Activated gamma-delta T cell (primary cell): Measurements from ENCODE around the gene CFAP52.
"Not testable (repeated sequence)": the region's sequence is repeated elsewhere in the genome, so short reads cannot be mapped to it uniquely, and the experiment has no call there.

Experiments
- DNase-seq: peaks from one replicate; lab custom pipeline; 2025; lab: John Stamatoyannopoulos, UW
- total RNA-seq, 2 donors: gene quantifications; one replicate each; lab custom pipeline; 2026; lab: John Stamatoyannopoulos, UW

Gene CFAP52, protein sequence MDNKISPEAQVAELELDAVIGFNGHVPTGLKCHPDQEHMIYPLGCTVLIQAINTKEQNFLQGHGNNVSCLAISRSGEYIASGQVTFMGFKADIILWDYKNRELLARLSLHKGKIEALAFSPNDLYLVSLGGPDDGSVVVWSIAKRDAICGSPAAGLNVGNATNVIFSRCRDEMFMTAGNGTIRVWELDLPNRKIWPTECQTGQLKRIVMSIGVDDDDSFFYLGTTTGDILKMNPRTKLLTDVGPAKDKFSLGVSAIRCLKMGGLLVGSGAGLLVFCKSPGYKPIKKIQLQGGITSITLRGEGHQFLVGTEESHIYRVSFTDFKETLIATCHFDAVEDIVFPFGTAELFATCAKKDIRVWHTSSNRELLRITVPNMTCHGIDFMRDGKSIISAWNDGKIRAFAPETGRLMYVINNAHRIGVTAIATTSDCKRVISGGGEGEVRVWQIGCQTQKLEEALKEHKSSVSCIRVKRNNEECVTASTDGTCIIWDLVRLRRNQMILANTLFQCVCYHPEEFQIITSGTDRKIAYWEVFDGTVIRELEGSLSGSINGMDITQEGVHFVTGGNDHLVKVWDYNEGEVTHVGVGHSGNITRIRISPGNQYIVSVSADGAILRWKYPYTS
- total RNA-seq, result 0 to 0.35 reads per million in 2 donors

DNA sequence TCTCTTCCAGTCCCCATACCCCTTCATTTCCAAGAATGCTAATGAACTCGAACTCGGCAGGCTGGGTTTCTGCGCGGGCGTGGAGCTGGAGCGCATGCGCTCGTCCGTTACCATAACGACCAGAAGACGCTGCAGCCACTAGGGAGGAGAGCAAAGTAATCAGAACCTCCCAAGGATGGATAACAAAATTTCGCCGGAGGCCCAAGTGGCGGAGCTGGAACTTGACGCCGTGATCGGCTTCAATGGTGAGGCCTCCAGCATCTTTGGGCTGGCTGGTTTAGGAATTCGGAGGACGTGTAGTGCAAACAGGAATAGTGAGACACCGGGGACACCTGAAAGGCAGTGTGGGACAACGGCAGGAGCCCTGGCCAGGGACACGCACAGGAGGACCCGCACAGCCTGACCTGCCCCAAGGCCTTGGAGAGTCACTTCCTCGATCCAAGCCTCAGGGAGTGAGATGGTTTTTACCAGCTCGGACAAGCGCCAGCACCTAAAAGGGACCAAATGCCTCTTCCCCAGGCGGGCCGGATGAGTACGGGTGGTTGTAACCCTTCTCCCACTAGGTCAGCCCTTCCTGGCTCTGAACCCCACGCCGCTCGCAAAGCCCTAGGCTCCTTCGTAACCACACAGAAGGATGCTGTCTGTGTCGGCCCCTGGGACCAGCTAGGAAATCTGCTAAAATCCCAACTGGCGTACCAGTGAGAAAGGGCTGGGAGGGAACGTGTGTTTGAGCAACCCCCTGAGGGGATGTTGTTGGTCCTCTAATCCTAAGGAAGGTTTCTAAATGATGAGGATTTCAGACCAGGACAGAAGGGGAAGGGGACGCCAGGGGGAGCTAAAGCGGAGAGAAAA is at the start of gene CFAP52:
TSS of gene CFAP52 (plus strand) at position 122 of the 852 bp plus-strand sequence. CDS start at position 176, 54 bp downstream.
- DNase-seq, result peak; percentile 26

DNA sequence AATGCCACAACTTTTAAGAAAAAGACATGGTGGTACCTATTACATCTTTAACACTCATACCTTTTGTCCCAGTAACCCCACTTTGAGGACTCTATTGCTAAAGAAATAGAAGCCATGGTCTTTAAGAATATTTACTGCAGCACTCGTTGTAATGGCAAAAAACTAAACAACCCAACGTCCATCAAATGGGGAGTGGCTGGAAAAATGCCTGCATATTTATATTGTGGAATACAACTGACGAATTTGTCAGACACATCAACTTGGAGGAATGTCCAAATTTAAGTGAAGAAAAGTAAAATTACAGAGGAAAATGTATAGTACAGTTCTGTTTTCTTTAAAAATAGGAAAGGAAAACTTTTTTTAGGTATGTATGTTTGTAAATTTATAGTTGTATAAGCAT is 48.7 kb upstream of the CFAP52 start:
- DNase-seq, result no peak

DNA sequence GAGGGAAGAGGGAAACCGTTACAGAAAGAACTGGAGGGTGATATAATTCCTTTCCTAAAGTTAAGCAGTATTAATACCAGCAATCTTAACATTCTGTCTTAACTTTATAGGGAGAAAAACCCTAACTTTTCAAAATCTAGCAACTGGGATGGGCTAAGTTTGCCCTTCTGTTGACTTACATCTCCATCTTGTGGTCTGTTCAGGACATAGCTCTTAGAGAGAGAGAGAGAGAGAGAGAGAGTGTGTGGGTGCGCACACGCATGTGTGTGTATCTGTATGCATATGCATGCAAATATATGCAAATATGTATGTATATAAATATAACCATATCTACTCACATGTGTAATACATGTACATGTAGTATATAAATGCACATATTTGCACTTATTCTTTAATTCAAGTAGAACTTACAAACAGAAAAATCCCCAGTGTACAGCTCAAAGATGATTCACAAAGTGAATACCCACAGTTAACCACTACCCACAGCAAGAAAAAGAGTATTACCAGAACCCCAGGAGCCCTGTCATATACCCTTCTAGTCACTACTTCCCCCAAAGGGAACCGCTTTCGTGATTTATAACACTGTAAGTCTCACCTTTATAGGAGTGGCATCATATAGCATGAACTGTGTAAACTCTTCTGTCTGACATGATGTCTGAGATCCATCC is 47.3 kb upstream of the CFAP52 start:
- DNase-seq, result no peak

DNA sequence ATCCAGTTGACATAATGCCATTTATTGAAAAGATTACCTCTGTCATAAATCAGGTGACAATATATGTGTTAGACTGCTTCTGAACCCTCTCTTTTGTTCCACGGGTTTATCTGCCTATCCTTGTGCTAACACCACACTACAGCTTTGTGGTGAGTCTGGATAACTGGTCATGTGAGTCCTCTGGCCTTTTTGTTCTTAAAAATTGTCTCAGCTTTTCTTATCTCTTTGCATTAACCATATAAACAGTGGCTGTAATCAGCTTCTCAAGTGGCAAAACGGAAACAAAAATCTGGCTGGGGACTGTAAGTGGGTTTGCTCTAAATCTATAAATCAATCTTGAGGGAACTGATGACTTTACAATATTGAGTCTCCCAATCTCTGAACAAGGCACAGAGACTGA is 45.4 kb upstream of the CFAP52 start:
- DNase-seq, result no peak

DNA sequence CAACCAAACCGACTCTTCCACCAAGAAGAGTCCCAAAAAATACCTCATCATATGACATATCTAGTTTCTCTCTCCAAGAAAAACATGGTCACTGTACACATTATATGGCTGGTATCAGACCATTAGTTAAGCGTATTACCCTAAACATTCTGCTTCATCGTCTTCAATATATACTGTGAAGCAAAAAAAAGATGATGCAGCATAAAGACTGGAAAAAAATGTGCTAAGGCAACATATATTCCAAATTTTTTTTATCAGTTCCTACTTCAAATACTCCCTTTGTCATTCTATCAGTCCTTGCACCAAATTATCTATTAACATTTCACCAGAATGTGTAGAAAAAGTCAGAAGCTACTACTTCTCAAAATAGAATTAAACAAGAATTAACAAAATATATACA is 43.7 kb upstream of the CFAP52 start:
- no peak for DNase-seq

DNA sequence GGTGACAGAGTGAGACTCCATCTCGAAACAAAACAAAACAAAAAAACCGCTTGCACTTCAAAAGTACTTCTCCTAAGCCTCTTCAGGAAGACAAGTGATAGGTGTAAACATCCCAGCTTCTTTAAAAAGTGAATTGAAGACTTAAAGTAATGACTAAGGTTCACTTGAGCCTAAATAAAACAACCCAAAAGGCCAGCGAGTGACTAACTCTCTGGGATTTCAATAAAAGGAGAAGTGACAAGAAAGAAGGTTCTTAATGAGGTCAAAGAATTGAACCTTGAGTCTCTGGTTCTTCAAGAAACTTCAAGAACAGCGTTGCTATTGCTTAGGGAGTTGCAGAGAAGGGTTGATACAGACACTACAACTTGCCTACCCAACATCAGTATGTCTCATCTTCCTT is 43.0 kb upstream of the CFAP52 start:
- DNase-seq, result no peak

DNA sequence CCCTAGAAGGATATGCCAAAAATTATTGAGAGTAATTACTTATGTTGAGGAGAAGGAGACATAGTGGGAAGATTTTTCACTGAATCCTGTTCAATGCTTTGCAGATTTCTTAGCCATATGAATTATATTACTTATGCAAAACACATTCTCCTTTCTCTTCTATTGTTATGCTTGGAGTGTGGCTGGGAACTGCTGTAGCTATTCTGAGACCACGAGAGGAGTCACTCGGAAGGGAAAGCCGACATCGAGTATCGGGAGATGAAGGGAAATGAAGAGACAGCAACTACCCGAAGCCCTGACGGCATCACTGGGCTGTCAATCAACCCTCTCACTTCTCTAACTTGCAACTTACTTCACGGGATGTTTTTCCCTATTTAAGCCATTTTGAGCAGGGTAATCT is 40.4 kb upstream of the CFAP52 start:
- DNase-seq, result no peak

DNA sequence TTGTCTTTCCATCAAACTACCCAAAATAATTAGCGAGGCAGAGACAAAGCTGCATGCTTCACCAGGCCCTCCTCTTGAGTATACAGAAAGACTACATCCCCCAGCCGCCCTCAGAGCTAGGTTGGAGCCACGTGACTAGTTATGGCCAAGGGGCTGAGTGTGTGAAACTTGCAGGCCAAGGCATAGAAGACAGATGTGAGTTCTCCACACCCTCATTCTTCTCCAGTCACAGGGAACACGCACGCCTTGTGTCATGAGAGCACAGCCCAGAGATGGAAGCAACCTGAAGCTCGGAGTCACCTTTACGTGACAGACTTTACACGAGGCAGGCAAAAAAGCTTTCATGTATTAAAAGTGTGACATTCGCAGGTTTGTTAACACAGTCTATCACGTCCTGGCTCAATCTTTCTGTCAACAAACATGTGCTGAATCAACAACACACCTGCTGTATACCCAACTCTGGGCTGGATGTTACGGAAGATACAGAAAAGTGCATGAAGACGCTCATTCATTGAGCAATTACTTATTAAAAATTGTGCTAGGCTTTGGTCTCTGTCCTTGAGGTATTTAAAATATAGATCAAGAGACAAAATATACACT is 39.2 kb upstream of the CFAP52 start:
- no peak for DNase-seq

DNA sequence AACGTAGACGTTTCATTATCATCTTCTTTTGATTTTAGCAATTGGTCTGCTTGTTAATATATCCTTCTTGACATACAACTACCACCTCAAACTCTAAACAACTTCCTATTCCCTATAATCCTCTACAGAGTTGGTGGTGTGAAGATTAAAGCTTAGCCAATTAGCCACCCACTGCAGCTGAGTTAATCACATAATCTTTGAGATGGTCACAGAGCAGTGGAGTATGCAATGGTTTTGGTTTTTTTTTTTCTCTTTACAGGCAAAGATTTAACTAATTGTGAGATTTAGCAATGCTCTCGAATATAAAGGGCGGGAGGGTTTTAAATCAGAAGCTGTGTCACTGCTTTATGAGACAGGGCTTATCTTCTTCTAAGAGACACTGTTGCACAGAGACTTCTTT is 37.8 kb upstream of the CFAP52 start:
- no peak for DNase-seq

DNA sequence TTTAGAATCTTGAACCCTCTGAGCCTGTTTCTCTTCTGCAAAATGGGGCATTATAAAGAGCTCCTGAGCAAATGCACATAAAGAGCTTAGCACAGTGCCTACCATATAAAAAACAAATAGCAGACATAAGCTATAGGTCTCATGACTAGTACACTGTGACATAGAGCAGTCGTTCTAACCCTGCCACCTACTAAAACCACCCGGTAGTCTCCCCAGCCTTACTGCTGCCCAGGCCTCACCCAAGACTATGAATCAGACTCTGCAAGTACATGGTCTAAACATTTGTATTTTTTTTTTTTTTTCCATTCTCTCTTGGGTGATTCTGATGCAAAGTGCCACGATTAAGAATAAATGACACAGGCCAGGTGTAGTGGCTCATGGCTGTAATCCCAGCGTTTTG is 34.7 kb upstream of the CFAP52 start:
- no peak for DNase-seq

DNA sequence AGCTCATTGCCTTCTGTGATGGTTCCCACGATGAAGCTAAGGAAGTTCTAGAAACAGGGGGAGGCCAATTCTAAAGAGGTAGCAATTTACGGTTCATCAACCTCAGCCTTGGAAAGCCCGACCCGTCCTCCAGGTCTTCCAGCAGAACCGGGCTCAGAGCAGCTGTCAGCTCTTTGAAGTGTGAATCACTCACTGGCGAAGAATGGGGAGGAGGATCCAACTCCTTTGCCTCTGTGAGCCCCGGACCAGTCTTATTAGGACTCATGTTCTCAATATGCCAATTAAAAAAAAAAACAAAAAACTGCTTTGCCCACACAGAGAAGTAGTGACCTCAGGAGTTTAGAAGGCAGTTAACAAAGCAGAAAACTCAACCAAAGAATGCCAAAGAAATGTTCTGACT is 32.2 kb upstream of the CFAP52 start:
- no peak for DNase-seq

DNA sequence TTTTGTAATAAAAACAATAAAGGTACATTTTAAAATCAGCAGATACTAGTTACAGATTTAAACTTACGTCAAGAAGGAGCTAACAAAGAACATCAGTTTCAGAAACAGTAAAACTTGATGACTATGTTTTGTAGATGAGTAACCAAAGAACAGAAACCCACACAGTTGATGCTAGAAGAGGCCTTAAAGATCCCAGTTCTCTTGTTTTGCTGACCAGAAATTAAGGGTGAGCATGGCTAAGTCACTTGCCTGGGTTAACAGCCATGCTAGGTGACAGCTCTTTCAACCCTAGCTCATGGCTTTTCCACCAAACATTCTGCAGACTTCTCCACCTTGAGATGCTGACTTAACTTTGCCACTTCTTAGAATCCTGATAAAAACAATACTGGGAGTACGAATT is 27.2 kb upstream of the CFAP52 start:
- no peak for DNase-seq

DNA sequence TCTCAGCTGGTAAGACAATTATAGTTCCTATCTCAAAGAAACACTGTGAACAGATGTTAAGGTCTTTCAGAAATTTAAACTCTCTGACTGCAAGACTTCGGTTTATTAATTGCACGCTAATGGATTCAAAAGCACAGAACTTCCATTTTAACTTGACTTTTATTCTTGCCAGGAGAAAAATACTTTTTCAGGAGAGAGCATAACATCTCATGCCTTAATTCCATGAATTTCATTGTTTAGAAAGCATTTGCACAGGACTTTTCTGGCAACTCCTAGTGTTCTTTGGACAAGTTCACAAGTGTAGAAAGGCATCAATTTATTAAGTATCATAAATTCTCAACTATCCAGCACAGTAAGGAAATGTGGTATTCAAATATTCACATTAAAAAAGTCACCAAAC is 23.3 kb upstream of the CFAP52 start:
- no peak for DNase-seq

DNA sequence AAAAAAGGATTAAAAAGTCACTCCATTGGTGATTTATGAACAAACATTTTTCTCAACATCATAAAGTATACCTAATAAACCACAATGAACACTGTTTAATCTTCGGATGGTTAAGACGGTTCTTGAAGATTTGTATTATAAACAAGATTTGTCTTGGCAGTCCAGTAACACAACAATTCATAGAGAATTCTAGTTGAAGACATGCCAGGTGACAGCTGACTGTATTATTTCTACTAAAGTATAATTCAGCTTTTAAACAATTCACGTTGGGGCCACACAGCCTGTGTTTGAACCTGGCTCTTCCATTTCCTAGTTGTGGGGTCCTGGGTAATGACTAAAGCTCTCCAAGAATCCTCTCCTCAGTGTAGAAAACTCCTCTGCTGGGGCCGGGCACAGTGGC is 22.8 kb upstream of the CFAP52 start:
- no peak for DNase-seq

DNA sequence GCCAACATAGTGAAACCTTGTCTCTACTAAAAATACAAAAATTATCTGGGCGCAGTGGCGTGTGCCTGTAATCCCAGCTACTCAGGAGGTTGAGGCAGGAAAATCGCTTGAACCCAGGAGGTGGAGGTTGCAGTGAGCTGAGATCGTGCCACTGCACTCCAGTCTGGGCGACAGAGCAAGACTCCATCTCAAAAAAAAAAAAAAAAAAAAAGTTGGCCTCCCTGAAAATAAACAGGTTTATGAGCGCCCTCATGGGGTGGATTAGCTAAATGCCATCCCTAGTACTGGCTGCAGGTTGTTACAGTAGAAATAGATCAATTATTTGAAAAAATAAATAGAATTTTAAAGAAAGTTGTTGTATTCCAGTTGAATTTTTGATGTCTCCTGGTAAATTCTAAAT is 21.7 kb upstream of the CFAP52 start:
- DNase-seq, result not testable (repeated sequence)

DNA sequence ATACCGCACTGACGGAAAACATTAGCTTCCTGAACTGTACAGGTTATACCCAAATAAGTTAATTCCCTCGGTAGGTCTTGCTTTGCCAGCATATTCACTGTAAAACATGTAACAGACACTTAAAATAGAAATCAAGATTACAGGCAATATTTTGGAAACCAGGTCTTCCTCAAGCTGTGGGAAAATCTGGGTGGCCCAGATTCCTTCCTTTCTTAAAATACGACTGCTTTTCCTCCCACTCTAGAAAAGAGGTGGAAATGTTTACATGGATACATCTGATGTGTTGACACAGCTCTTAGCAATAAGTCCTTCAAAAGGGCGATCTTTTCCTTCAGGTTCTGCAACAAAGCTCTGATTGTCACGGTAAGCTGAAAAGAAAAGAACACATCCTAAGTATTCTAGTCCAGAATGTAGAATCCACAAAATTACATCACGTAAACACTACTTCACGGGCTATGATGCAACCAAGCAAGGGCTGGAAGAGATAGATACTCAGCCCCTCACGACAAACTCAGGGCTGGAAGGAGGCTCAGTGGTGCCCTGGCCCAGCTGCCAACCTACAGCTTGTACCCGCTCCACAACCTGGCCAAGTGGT is 19.2 kb upstream of the CFAP52 start:
- DNase-seq, result no peak

DNA sequence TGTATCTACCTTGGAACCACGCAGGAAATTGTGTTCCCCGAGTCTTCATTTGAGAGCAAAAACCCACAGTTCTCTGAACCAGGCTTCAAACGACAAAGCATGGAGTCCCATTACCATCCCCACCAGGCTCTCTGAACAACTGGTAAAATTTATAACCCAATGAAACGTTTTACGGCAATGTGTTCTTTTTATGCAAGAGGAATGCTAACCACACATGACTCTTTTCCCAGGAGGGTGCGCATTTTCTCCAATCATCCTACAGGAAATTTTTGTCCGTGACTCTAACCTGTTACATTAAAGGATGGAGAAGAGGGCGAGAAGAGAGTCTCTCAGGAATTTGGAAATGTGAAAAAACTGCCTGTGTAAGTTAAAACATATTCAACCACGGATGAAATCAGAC is 18.6 kb upstream of the CFAP52 start:
- DNase-seq, result no peak

DNA sequence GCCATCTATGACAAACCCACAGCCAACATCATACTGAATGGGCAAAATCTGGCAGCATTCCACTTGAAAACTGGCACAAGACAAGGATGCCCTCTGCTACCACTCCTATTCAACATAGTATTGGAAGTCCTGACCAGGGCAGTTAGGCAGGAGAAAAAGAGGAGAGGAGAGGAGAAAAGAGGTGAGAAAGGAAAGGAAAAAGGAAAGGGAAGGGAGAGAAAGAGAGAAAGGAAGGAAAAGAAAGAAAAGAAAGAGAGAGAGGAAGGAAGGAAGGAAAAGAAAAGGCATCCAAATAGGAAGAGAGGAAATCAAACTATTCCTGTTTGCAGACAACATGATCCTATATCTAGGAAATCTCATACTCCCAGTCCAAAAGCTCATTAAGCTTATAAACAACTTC is 12.3 kb upstream of the CFAP52 start:
- no peak for DNase-seq

DNA sequence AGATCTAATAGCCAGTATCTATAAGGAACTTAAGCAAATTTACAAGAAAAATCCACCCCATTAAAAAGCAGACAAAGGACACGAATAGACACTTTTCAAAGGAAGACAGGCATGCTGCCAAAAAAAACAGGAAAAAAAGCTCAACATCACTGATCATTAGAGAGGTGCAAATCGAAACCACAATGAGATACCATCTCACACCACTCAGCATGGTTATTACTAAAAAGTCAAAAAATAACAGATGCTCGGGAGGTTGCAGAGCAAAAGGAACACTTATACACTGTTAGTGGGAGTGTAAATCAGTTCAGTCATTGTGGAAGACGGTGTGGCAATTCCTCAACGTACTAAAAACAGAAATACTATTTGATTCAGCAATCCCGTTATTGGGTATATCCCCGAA is 10.4 kb upstream of the CFAP52 start:
- no peak for DNase-seq

DNA sequence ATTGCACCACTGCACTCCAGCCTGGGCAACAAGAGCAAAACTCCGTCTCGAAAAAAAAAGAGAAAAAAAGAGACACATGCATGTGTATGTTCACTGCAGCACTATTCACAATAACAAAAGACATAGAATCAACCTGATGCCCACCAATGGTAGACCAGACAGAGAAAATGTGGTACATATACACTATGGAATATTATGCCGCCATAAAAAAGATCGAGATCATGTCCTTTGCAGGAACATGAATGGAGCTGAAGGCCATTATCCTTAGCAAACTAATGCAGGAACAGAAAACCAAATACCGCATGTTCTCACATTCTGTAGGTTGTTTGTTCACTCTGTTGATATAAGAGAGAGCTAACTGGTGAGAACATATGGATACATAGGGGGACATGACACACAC is 9.7 kb upstream of the CFAP52 start:
- DNase-seq, result not testable (repeated sequence)

DNA sequence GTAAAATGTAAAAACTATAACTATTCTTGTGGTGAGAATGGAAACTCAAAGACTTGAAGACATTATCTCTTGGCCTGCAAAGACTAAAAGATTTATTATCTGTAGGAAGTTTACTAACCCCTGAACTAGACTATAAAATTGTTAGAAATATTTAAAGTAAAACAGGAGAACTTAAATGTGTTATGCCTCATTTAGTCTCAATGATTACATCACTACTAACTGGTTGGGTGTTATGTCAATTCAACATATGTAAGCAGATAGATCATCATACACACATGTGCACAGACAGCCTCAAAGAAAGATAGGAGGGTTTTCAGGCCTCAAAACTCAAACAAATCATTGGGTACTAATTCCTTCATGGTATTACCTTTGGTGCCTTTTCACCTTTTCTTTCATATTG is 8.4 kb upstream of the CFAP52 start:
- no peak for DNase-seq
